Gastroesophageal sphincter (tissue), 3 donors: Measurements from ENCODE around the gene PAM.

Source experiments
- CTCF ChIP-seq, 4 experiments: fragments of 200-600 bp in 2 of 4; fragments of 450-650 bp in 2 of 4; sonication (generic) in 1 of 4; IDR thresholded peaks; one replicate each; pipeline ENCODE4 v1.5.1; 2017 to 2019; ENCODE audit warnings: antibody characterized with exemption in 4 of 4, mild to moderate bottlenecking in 2 of 4, moderate library complexity in 2 of 4
- EP300 ChIP-seq: sonication (generic); formaldehyde crosslinking; IDR thresholded peaks from one replicate; pipeline ENCODE4 v1.6.1; 2017; ENCODE audit warnings: antibody characterized with exemption, mild to moderate bottlenecking
- POLR2A ChIP-seq, 2 donors: fragments of 450-650 bp; IDR thresholded peaks; one replicate each; pipeline ENCODE4 v1.6.1; 2017; ENCODE audit warnings: antibody characterized with exemption in 2 of 2, mild to moderate bottlenecking in 2 of 2, moderate library complexity in 1 of 2
- POLR2AphosphoS5 ChIP-seq: sonication (generic); formaldehyde crosslinking; IDR thresholded peaks from one replicate; pipeline ENCODE4 v1.6.1; 2017; ENCODE audit warnings: antibody characterized with exemption

GRCh38 chr5:102891175-102891574 is 136.1 kb downstream of the PAM start:
- no peak for TF ChIP-seq EP300
- TF ChIP-seq CTCF (IDR thresholded peaks at IDR 0.05): no peak
- TF ChIP-seq POLR2A (IDR thresholded peaks at IDR 0.05): no peak
- no peak for TF ChIP-seq POLR2AphosphoS5
